ENCODE data around the gene CSH1. TPM values are rescaled to one million over a fixed set of nuclear protein-coding genes. Genes with fewer than 3 reads are reported as not detected.
"Not testable (repeated sequence)": the region's sequence is repeated elsewhere in the genome, so short reads cannot be mapped to it uniquely, and the experiment has no call there.

CSH1 gene
- total and polyA plus RNA-seq, 2 experiments from 2014 or later, result 0.68 TPM; not detected in 1

DNA sequence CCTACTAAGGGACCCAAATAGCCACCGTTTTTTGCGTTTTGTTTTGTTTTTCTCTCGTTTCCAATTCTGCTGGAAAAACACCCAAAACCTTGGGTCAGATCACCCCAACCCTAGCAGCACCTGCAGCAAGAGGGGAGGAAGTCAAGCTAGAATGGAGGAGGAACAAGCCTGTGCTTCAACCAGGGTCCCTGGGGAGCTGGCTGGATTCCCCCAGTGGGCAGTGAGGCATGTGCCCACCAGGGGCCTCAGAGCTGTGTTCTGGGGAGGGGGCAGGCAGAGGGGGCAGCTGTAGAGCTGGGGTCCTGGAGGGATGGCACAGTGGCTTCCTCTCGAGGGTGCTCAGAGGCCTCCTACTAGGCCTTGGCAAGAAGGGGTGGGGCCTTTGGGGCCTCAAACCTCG lies 29.2 kb upstream of the CSH1 start (continued):
- TF ChIP-seq, protein P1, sequence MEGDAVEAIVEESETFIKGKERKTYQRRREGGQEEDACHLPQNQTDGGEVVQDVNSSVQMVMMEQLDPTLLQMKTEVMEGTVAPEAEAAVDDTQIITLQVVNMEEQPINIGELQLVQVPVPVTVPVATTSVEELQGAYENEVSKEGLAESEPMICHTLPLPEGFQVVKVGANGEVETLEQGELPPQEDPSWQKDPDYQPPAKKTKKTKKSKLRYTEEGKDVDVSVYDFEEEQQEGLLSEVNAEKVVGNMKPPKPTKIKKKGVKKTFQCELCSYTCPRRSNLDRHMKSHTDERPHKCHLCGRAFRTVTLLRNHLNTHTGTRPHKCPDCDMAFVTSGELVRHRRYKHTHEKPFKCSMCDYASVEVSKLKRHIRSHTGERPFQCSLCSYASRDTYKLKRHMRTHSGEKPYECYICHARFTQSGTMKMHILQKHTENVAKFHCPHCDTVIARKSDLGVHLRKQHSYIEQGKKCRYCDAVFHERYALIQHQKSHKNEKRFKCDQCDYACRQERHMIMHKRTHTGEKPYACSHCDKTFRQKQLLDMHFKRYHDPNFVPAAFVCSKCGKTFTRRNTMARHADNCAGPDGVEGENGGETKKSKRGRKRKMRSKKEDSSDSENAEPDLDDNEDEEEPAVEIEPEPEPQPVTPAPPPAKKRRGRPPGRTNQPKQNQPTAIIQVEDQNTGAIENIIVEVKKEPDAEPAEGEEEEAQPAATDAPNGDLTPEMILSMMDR (conservative IDR thresholded peaks at IDR 0.05; ENCODE audit: low read depth in 2 of 2), result no peak
- TF ChIP-seq NANOG (IDR thresholded peaks at IDR 0.05; ENCODE audit: borderline replicate concordance), result no peak
- TF ChIP-seq POLR2AphosphoS5 (IDR thresholded peaks at IDR 0.05; ENCODE audit: low read depth), result no peak
- no peak for TF ChIP-seq ZNF331 (CRISPR knock-in tag; IDR thresholded peaks at IDR 0.05; ENCODE audit: low read depth)
- no peak for TF ChIP-seq JUNB (IDR thresholded peaks at IDR 0.05; ENCODE audit: unreplicated experiment)
- no peak for TF ChIP-seq CREB1 (CRISPR knock-in tag; IDR thresholded peaks at IDR 0.05; ENCODE audit: low read depth)
- TF ChIP-seq STAT1 (IDR thresholded peaks at IDR 0.05; ENCODE audit: unreplicated experiment), result no peak

- not testable (repeated sequence) for H3K4me3 ChIP-seq; H3K27ac Mint-ChIP-seq; DNase-seq (ENCODE audit: low spot score); ATAC-seq; H3K36me3 ChIP-seq (ENCODE audit: insufficient read depth); H3K4me1 ChIP-seq (ENCODE audit: insufficient read depth); H3K27me3 ChIP-seq (ENCODE audit: insufficient read depth); H3K27ac ChIP-seq (ENCODE audit: low read depth); H3K79me2 ChIP-seq (replicated peaks; ENCODE audit: insufficient read depth); H3K9me3 Mint-ChIP-seq; H3K36me3 Mint-ChIP-seq (ENCODE audit: low read depth); H3F3A ChIP-seq (replicated peaks; ENCODE audit: low read depth); H4K20me1 ChIP-seq (replicated peaks; ENCODE audit: insufficient read depth); H3K9me2 ChIP-seq (ENCODE audit: insufficient read depth); H3K4me2 ChIP-seq; H2AFZ ChIP-seq; H3K4me3 Mint-ChIP-seq
- peaks cover 18% of the 10 kb centered on the region for H3K27me3 Mint-ChIP-seq (ENCODE audit: insufficient read depth, low read depth, poor library complexity)
- peaks cover 19% of the 10 kb centered on the region for H3K4me1 Mint-ChIP-seq
These were observed 26.0 kb upstream of the CSH1 start for GRCh38 chr17:63922402-63922801.

- H3K4me3 ChIP-seq; H4K20me1 ChIP-seq (replicated peaks; ENCODE audit: insufficient read depth); H3K27me3 ChIP-seq (ENCODE audit: insufficient read depth); H3K36me3 Mint-ChIP-seq (ENCODE audit: low read depth); H3K4me3 Mint-ChIP-seq; H3F3A ChIP-seq (replicated peaks; ENCODE audit: low read depth); ATAC-seq; H3K4me2 ChIP-seq; H2AFZ ChIP-seq; H3K9me2 ChIP-seq (ENCODE audit: insufficient read depth); H3K27ac Mint-ChIP-seq; H3K36me3 ChIP-seq (ENCODE audit: insufficient read depth); H3K27ac ChIP-seq (ENCODE audit: low read depth); H3K9me3 Mint-ChIP-seq; DNase-seq (ENCODE audit: low spot score); H3K79me2 ChIP-seq (replicated peaks; ENCODE audit: insufficient read depth); H3K4me1 ChIP-seq (ENCODE audit: insufficient read depth): not testable (repeated sequence)
- peaks cover 22% of the 10 kb centered on the region for H3K4me1 Mint-ChIP-seq
- H3K27me3 Mint-ChIP-seq (ENCODE audit: insufficient read depth, low read depth, poor library complexity), result peaks cover 25% of the 10 kb centered on the region
These were observed 24.4 kb upstream of the CSH1 start for GRCh38 chr17:63920779-63921178.

DNA sequence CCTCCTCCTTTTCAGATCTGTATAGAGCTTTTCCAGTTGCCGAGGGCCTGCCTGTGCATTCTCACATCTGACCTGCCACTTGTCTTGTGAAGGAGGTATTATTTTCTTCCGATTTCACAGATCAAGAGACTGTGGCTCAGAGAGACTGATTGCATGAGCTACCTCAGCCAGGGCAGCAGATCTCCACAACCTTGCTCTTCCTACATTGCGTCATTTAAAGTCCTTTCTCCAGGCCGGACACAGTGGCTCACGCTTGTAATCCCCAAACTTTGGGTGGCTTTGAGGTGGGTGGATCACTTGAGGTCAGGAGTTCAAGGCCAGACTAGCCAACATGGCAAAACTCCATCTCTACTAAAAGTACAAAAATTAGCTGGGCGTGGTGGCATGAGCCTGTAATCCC lies 23.7 kb upstream of the CSH1 start:
- not testable (repeated sequence) for H3K9me2 ChIP-seq (ENCODE audit: insufficient read depth); H3K9me3 Mint-ChIP-seq; H3K27ac ChIP-seq (ENCODE audit: low read depth); H3F3A ChIP-seq (replicated peaks; ENCODE audit: low read depth); H2AFZ ChIP-seq; H3K79me2 ChIP-seq (replicated peaks; ENCODE audit: insufficient read depth); DNase-seq (ENCODE audit: low spot score); H3K36me3 ChIP-seq (ENCODE audit: insufficient read depth); H3K4me3 Mint-ChIP-seq; H3K27ac Mint-ChIP-seq; H4K20me1 ChIP-seq (replicated peaks; ENCODE audit: insufficient read depth); ATAC-seq; H3K4me1 ChIP-seq (ENCODE audit: insufficient read depth); H3K4me3 ChIP-seq; H3K4me2 ChIP-seq; H3K27me3 ChIP-seq (ENCODE audit: insufficient read depth); H3K36me3 Mint-ChIP-seq (ENCODE audit: low read depth)
- Mint-ChIP-seq H3K4me1 (peaks cover 22% of the 10 kb centered on the region), H3K27me3 (ENCODE audit: insufficient read depth, low read depth, poor library complexity) (peaks cover 25% of the 10 kb centered on the region)

Measured in GM23338 (cell line).